ENCODE measurements around the gene IFT172.

Gene IFT172

DNA sequence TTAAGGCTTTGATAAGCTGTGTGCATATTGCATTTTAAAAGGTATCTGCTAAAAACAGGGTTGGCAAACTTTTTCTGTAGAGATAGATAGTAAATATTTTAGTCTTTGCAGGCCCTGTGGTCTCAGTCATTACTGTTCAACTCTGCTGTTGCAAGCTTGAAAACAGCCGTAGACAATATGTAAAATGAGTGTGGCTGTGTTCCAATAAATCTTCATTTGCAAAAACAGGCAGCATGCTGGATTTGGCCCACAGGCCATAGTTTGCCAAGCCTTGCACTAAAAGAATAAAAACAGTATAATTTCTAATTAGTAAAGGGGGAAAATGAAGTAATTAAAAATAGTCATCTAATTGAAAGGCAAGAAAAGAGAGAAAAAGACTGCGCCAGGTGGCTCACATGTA is 42.4 kb upstream of the IFT172 start:
- Histone ChIP-seq H3K4me1 (ENCODE audit: insufficient read depth, low read length, poor library complexity, severe bottlenecking) (no peaks in the 10 kb centered on the region), H3K27me3 (ENCODE audit: insufficient read depth, low read length, poor library complexity, severe bottlenecking) (no peaks in the 10 kb centered on the region), H3K79me2 (ENCODE audit: insufficient read depth, low read length) (no peaks in the 10 kb centered on the region), H3K9me3 (ENCODE audit: insufficient read depth, low read depth, low read length) (no peaks in the 10 kb centered on the region), H3F3A (ENCODE audit: low read depth) (no peaks in the 10 kb centered on the region), H3K4me2 (ENCODE audit: low read depth, low read length, poor library complexity, severe bottlenecking) (no peak overlapping the region), H3K9ac (ENCODE audit: low read depth, low read length, poor library complexity, severe bottlenecking) (no peak overlapping the region), H4K20me1 (ENCODE audit: insufficient read depth, low read length, poor library complexity, severe bottlenecking) (no peaks in the 10 kb centered on the region), H2AFZ (ENCODE audit: low read length) (no peak overlapping the region), H3K9me2 (replicated peaks; ENCODE audit: low read depth, low read length) (no peaks in the 10 kb centered on the region), H3K4me3 (ENCODE audit: low read length, poor library complexity, severe bottlenecking) (no peak overlapping the region), H3K36me3 (ENCODE audit: insufficient read depth, low read length) (no peaks in the 10 kb centered on the region)
- TF ChIP-seq EZH2phosphoT487 (IDR thresholded peaks at IDR 0.05; ENCODE audit: borderline replicate concordance) = no peak
- TF ChIP-seq CTCF (conservative IDR thresholded peaks at IDR 0.05; ENCODE audit: low read length) = no peak

- Histone ChIP-seq H3K4me3 (ENCODE audit: low read length, poor library complexity, severe bottlenecking) (no peak overlapping the region), H3K36me3 (ENCODE audit: insufficient read depth, low read length) (no peaks in the 10 kb centered on the region), H3K4me1 (ENCODE audit: insufficient read depth, low read length, poor library complexity, severe bottlenecking) (no peaks in the 10 kb centered on the region), H3K9me3 (ENCODE audit: insufficient read depth, low read depth, low read length) (no peaks in the 10 kb centered on the region), H3K4me2 (ENCODE audit: low read depth, low read length, poor library complexity, severe bottlenecking) (no peak overlapping the region), H4K20me1 (ENCODE audit: insufficient read depth, low read length, poor library complexity, severe bottlenecking) (no peaks in the 10 kb centered on the region), H2AFZ (ENCODE audit: low read length) (no peak overlapping the region), H3K9me2 (replicated peaks; ENCODE audit: low read depth, low read length) (no peaks in the 10 kb centered on the region), H3K9ac (ENCODE audit: low read depth, low read length, poor library complexity, severe bottlenecking) (no peak overlapping the region), H3K27me3 (ENCODE audit: insufficient read depth, low read length, poor library complexity, severe bottlenecking) (no peaks in the 10 kb centered on the region), H3F3A (ENCODE audit: low read depth) (no peaks in the 10 kb centered on the region), H3K79me2 (ENCODE audit: insufficient read depth, low read length) (no peaks in the 10 kb centered on the region)
- no peak for TF ChIP-seq EZH2phosphoT487 (IDR thresholded peaks at IDR 0.05; ENCODE audit: borderline replicate concordance)
- no peak for TF ChIP-seq CTCF (conservative IDR thresholded peaks at IDR 0.05; ENCODE audit: low read length)
Observed at GRCh38 chr2:27527182-27527581, 37.6 kb upstream of the IFT172 start.

- Histone ChIP-seq H3K27me3 (ENCODE audit: insufficient read depth, low read length, poor library complexity, severe bottlenecking) (no peaks in the 10 kb centered on the region), H3K79me2 (ENCODE audit: insufficient read depth, low read length) (no peaks in the 10 kb centered on the region), H3K9ac (ENCODE audit: low read depth, low read length, poor library complexity, severe bottlenecking) (no peak overlapping the region), H4K20me1 (ENCODE audit: insufficient read depth, low read length, poor library complexity, severe bottlenecking) (no peaks in the 10 kb centered on the region), H3K9me2 (replicated peaks; ENCODE audit: low read depth, low read length) (no peaks in the 10 kb centered on the region), H3F3A (ENCODE audit: low read depth) (no peaks in the 10 kb centered on the region), H3K4me3 (ENCODE audit: low read length, poor library complexity, severe bottlenecking) (no peak overlapping the region), H3K9me3 (ENCODE audit: insufficient read depth, low read depth, low read length) (no peaks in the 10 kb centered on the region), H3K4me1 (ENCODE audit: insufficient read depth, low read length, poor library complexity, severe bottlenecking) (no peaks in the 10 kb centered on the region), H3K4me2 (ENCODE audit: low read depth, low read length, poor library complexity, severe bottlenecking) (no peak overlapping the region), H3K36me3 (ENCODE audit: insufficient read depth, low read length) (no peaks in the 10 kb centered on the region), H2AFZ (ENCODE audit: low read length) (no peak overlapping the region)
- TF ChIP-seq EZH2phosphoT487 (IDR thresholded peaks at IDR 0.05; ENCODE audit: borderline replicate concordance) = no peak
- TF ChIP-seq CTCF (conservative IDR thresholded peaks at IDR 0.05; ENCODE audit: low read length) = no peak; the same call in 1 of the 2 replicates
Observed at GRCh38 chr2:27522400-27522945, 32.9 kb upstream of the IFT172 start.

All from Loucy (cell line).